Activated CD8-positive, alpha-beta memory T cell treated with anti-CD3 and anti-CD28 coated beads, Interleukin-2, amount 50 U/mL, for 24 hours (primary cell): Measurements from ENCODE around the gene C11orf21.

Experiments
- DNase-seq: peaks from one replicate; pipeline ENCODE4 v3.0.0-alpha.2; 2020; ENCODE audit errors: extremely low read depth

Gene C11orf21

GRCh38 chr11:2320568-2321310 is 19.0 kb upstream of the C11orf21 start:
- no peak for DNase-seq

GRCh38 chr11:2319791-2320472 is 18.2 kb upstream of the C11orf21 start:
- no peak for DNase-seq

DNA sequence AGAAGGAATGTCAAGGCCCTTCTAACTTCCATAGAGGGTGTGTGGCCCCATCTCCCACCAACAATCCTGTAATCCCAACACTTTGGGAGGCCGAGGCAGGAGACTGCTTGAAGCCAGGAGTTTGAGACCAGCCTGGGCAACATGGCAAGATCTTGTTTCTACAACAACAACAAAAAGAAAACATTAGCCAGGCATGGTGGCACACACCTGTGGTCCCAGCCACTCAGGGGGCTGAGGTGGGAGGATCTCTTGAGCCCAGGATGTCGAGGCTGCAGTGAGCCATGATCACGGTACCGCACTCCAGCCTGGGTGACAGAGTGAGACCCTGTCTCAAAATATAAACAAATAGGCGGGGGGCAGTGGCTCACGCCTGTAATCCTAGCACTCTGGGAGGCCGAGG is 17.0 kb upstream of the C11orf21 start:
- DNase-seq = no peak

DNA sequence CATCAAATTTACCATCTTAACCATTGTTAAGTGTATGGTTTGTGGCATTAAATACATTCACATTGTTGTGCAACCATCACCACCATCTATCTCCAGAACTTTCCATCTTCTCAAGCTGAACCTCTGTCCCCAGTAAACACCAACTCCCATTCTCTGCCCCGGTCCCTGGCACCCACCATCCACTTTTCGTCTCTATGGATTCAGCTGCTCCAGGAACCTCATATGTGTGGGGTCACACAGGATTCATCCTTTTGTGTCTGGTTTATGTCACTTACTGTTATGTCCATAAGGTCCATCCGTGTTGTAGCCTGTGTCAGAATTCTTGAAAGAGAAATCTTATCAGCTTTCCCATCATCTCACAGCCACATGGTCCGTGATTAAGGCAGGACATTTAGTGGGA is 16.4 kb upstream of the C11orf21 start:
- no peak for DNase-seq

- DNase-seq = no peak
Measured at GRCh38 chr11:2317354-2318050, 15.8 kb upstream of the C11orf21 start.

DNA sequence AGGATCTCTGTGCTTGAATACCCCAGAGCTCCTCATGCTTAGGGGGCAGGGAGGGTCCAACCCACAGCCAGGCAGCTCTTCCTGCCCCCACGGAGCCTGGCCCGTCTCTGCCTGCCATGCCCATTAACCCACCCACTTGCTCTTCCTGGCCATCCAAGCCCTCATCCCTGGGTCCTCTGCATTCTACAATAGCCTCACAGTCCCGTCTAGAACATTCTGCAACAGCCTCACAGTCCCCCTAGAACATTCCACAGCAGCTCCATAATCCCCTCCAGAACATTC is 15.2 kb upstream of the C11orf21 start:
- no peak for DNase-seq

DNA sequence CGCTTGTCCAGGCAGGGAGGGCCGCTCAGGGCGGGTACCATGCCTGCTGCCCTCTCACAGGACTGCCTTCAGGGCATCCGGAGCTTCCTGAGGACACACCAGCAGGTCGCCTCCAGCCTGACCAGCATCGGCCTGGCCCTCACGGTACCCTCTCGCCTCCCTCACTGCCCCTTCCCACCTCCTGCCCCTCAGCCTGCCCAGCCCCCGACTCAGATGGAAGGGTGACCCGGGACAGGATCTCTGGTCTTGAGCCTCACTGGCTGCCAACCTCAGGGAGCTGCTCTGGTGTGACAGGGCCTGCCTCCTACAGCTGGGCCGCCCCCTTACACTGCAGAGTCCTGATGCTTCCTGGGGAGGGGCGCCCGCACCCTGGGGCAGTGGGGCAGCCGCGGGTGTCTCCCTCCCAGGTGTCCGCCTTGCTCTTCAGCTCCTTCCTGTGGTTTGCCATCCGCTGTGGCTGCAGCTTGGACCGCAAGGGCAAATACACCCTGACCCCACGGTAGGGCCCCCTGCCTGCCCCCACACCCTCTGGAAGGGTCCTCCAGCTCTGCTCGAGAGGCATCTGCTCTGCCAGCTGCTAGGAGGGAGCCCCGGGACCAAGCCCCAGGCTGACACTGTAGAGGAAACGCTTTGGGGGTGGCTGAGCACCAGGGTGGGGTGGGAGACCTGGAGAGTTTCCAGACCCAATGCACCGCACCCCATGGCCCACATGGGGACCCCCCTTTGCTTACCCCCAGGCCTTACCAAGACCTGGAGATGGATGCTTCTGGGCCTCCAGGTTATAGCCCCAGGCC is 14.6 kb upstream of the C11orf21 start:
- no peak for DNase-seq

GRCh38 chr11:2315395-2316168 is 13.9 kb upstream of the C11orf21 start:
- DNase-seq = no peak

DNA sequence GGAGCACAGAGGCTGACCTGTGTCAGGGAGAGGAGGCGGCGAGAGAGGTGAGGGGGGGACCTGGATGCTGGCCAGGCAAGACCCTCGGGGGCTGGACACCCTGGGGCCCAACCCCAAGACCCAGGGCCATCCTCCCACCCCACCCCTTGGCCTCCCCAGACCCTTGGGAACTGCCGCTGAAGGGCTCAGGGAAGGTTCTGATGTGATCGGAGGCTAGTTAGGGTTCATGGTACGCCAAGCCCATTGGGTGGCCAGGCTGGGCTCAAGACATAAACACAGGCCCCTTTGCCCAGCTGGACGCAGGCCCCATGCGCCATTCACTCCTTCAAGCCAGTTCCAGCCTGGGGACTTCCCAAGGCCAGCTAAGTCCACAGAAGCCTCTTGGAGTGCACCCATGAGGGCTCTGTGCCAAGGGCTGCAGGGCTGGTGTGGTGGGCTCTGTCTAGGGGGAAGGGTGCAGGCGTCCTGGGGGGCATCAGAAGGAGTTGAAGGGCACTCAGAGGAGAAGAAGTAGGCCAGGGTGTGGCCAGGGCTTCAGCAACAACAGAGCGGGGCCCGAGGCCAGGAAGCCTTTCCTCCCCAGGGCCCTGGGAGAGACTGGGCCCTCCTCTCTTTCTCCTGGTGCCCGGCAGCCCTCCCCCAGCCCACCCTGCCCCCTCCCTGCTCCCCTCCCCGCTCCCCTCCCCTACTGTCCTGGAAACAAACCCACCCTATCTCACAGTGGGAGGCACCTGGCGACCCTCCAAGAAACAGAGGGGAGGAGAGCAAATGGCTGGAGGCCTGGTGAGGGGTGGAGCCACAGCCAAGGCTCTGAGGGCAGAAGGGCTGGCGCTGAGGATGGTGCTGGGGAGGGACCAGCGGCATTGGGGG is 13.0 kb upstream of the C11orf21 start:
- no peak for DNase-seq

DNA sequence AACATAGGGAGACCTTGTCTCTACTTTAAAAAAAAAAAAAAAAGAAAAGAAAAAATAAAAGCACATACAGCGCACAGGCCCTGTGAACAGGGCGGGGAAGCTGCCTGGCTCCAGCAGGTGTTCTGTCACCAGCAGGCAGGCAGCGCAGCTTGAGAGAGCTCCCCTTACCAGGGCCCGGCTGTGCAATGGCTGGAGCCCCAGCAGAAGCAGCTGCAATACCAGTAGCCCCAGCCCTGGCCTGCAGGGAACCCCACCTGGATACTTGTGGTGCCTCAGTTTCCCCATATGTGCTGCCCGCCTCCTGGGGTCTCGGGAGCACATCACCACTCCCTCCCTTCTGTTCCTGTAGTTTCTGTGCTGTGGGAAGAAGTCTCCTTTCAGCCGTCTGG is 12.4 kb upstream of the C11orf21 start:
- no peak for DNase-seq

DNA sequence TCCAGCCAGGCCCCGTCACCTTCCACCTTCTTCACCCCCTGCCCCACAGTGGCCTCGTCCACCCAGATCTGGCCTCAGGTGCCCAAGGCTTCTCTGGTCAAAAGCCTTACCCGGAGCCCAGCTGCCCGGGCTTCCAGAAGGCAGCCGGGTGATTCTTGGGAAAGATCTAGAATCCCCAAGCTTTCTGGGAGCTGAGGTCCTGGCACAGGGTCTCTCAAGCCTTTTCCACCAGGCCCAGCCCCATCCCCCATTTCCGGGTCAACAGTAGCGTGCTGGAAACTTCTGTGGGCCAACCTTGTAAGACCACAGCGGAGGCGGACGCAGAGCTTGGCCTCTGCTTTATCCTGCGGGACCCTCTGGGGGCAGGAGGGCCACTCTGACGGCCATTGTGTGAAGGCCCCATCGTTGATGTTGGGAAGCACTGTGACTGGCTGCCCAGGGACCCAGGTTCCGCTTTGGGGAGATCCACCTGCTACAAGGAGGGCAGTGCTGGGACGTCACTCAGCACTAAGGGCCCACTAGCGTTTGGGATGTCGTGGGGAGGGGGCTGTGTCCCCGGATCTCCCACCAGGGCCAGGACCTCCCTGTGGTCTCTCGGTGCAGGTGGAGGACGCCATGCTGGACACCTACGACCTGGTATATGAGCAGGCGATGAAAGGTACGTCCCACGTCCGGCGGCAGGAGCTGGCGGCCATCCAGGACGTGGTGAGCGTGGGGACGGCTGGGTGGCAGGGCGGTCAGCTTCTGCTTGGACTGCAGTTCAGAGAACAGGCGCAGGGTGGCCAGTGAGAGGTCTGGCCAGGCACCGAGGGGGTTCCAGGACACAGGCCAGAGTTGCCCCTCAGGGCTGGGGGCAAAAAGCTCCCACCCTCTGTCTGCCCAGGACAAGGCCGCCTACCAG is 11.6 kb upstream of the C11orf21 start:
- DNase-seq = no peak

- DNase-seq = no peak
Measured at GRCh38 chr11:2312232-2313042, 10.7 kb upstream of the C11orf21 start.

GRCh38 chr11:2311353-2312133 is 9.8 kb upstream of the C11orf21 start:
- no peak for DNase-seq

DNA sequence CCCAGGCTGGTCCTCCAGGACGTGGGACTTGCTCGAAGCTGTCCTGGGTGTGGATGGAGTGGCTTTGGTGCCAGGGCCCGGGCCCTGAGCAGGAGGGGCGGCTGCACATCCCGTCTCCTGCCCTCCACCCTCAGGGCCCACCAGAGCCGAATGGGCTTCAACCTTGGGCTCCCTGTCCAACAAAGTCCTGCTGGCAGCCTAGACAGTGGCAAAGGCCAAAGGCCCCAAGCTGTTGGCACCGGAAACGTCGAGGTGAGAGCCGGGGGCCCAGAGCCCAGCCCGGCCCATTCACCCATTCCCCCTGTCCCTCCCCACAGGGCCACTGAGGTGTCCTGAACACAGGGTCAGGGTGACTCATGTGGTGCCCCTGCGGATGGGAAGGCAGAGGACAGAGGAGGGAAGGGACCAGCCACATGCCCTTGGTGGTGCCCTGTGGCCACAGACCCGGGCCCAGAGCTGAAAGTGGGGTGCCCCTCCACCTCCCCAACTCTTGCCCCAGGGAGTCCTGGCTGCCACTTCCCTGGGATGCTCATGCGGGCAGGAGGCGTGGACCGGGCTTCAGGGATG is 9.2 kb upstream of the C11orf21 start:
- no peak for DNase-seq

DNA sequence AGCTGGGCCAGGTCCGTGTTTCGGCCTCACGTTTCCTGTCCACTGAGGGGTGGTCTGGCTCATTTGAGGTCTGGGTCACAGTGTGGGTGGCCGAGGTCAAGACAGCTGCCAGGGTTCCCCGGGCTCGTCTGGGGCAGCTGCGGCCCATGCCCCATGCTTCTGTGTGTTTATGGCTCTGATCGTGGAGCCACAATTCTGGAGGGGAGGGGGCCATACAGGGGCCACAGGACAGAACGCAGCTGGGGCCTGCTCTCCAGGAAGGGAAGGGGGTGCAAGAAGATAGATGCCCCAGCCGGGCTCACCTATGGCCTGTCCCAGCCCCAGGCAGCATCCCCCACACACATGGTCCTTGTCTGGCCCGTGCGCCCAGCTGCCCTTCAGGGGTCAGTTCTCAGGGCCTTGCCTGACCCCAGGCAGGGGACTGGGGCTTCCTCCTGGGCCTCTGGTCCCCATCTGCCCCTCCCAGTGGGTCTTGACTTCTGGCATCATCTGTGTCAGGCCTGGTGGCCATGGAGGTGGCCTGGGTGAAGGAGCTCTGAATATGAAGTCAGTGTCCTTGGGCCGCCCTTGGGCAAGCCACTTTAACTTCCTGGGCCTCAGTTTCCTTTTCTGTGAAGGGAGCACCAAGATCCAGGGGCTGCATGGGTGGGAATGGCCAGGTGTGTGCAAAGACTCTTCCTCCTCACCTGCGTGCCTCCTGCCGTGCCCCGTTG is 8.5 kb upstream of the C11orf21 start:
- no peak for DNase-seq

- DNase-seq = no peak
Measured at GRCh38 chr11:2309251-2310072, 7.7 kb upstream of the C11orf21 start.
